Keratinocyte (primary cell): ENCODE data around the gene SLC3A2.

Source experiments
- CTCF ChIP-seq, 3 experiments: IDR thresholded peaks in 1 of 3; conservative IDR thresholded peaks in 1 of 3; optimal IDR thresholded peaks in 1 of 3; 2 replicates in 2 of 3; 3 replicates in 1 of 3; pipeline versions ENCODE3 to v1.5.1; 2011; ENCODE audit warnings: low read length in 3 of 3, mild to moderate bottlenecking in 3 of 3, moderate library complexity in 2 of 3, control low read depth in 1 of 3, inconsistent platforms in 1 of 3; ENCODE audit not compliant: insufficient read depth in 2 of 3; ENCODE audit errors: extremely low read depth in 1 of 3
- EZH2 ChIP-seq: IDR thresholded peaks from one replicate; pipeline ENCODE4 v1.6.1; 2012; ENCODE audit warnings: inconsistent platforms, mild to moderate bottlenecking, low read length, moderate library complexity

GRCh38 chr11:62928011-62928410 is 47.3 kb downstream of the SLC3A2 start:
- TF ChIP-seq EZH2, result no peak
- no peak for TF ChIP-seq CTCF (optimal IDR thresholded peaks at IDR 0.05 in 1 of 3, IDR thresholded peaks at IDR 0.05 in 1 of 3, conservative IDR thresholded peaks at IDR 0.05 in 1 of 3; ENCODE audit: extremely low read depth in 1 of 3, insufficient read depth in 2 of 3, low read length in 3 of 3)
